Ovary (tissue), 3 donors: ENCODE measurements around the gene COQ9.
A peak's percentile ranks its signal among the peaks of the same experiment; 100 is the strongest.

Experiments used
- CTCF ChIP-seq, 3 donors: fragments of 450-650 bp in 2 of 3; fragments of 200-600 bp in 1 of 3; IDR thresholded peaks; one replicate each; pipeline versions ENCODE4 v1.5.1 to v1.8.0; 2016 to 2022; ENCODE audit warnings: antibody characterized with exemption in 3 of 3, mild to moderate bottlenecking in 1 of 3
- EP300 ChIP-seq: sonication (generic); formaldehyde crosslinking; IDR thresholded peaks from one replicate; pipeline ENCODE4 v1.6.1; 2017; ENCODE audit warnings: antibody characterized with exemption
- POLR2A ChIP-seq: fragments of 450-650 bp; IDR thresholded peaks from one replicate; pipeline ENCODE4 v1.6.1; 2017; ENCODE audit warnings: antibody characterized with exemption, mild to moderate bottlenecking, moderate library complexity
- donor health status: DM: no; HTN: no; CAD: no.

DNA sequence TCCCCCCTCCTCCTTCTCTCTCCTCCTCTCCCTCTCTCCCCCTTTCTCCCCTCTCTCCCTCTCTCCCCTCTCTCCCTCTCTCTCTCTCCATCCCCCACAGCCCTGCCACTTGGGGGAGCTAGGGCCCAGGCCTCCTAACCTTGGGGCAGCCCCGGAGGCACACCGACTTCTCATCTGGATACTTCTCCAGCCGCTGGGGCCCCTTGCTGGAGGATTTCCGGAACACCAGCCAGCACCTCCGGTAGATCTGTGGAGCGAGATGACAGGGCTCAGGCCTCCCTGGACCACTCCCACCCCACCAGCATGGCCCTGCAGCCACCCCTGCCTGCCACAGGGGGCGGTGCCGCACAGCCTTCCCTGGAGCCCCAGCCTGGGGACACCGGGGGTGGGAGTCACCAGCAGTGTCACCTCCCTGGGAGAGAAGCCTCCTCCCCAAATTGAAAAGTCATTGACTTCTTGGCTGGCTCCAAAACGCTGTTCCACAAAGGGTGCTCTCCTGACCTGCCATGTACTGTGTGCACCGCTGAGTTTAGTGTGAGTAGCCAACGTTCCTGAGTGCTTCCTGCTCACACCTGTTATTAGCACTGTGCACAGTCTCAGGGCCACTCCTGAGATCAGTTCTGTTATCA, 28.5 kb downstream of the COQ9 start:
- TF ChIP-seq POLR2A = no peak
- TF ChIP-seq EP300 = no peak
- TF ChIP-seq CTCF (IDR thresholded peaks at IDR 0.05) = peak in 1 of 3 donors; percentile 15
